ENCODE results near the gene HSD17B13.
"Not testable (repeated sequence)": the region's sequence is repeated elsewhere in the genome, so short reads cannot be mapped to it uniquely, and the experiment has no call there.

HSD17B13 gene

GRCh38 chr4:87316961-87317360 lies 5.7 kb downstream of the HSD17B13 start:
- Histone ChIP-seq H3K4me1 (ENCODE audit: control insufficient read depth, insufficient read depth, low read length, unreplicated experiment) (peaks cover 4% of the 10 kb centered on the region), H3K36me3 (ENCODE audit: insufficient read depth, low read length) (no peaks in the 10 kb centered on the region), H3K27me3 (ENCODE audit: insufficient read depth, low read length) (no peaks in the 10 kb centered on the region), H3K27ac (ENCODE audit: low read depth, low read length) (no peak overlapping the region), H2AFZ (ENCODE audit: low read length, unreplicated experiment) (no peak overlapping the region), H3K4me3 (ENCODE audit: low read depth, low read length) (no peak overlapping the region), H3K79me2 (ENCODE audit: control insufficient read depth, insufficient read depth, low read length, unreplicated experiment) (no peaks in the 10 kb centered on the region)

GRCh38 chr4:87315000-87315399 lies 7.7 kb downstream of the HSD17B13 start:
- H3K27ac ChIP-seq (ENCODE audit: low read depth, low read length); H3K27me3 ChIP-seq (ENCODE audit: insufficient read depth, low read length); H3K4me1 ChIP-seq (ENCODE audit: control insufficient read depth, insufficient read depth, low read length, unreplicated experiment); H2AFZ ChIP-seq (ENCODE audit: low read length, unreplicated experiment); H3K4me3 ChIP-seq (ENCODE audit: low read depth, low read length); H3K36me3 ChIP-seq (ENCODE audit: insufficient read depth, low read length); H3K79me2 ChIP-seq (ENCODE audit: control insufficient read depth, insufficient read depth, low read length, unreplicated experiment): not testable (repeated sequence)

- no peaks in the 10 kb centered on the region for H3K36me3 ChIP-seq (ENCODE audit: insufficient read depth, low read length)
- peaks cover 4% of the 10 kb centered on the region for H3K4me1 ChIP-seq (ENCODE audit: control insufficient read depth, insufficient read depth, low read length, unreplicated experiment)
- no peak overlapping the region for H2AFZ ChIP-seq (ENCODE audit: low read length, unreplicated experiment)
- no peak overlapping the region for H3K4me3 ChIP-seq (ENCODE audit: low read depth, low read length)
- H3K27me3 ChIP-seq (ENCODE audit: insufficient read depth, low read length): no peaks in the 10 kb centered on the region
- no peak overlapping the region for H3K27ac ChIP-seq (ENCODE audit: low read depth, low read length)
- no peaks in the 10 kb centered on the region for H3K79me2 ChIP-seq (ENCODE audit: control insufficient read depth, insufficient read depth, low read length, unreplicated experiment)
These were observed 8.9 kb downstream of the HSD17B13 start for GRCh38 chr4:87313756-87314155.

- H3K79me2 ChIP-seq (ENCODE audit: control insufficient read depth, insufficient read depth, low read length, unreplicated experiment): no peaks in the 10 kb centered on the region
- H3K4me3 ChIP-seq (ENCODE audit: low read depth, low read length): no peak overlapping the region
- no peak overlapping the region for H3K27ac ChIP-seq (ENCODE audit: low read depth, low read length)
- no peaks in the 10 kb centered on the region for H3K36me3 ChIP-seq (ENCODE audit: insufficient read depth, low read length)
- no peaks in the 10 kb centered on the region for H3K27me3 ChIP-seq (ENCODE audit: insufficient read depth, low read length)
- no peaks in the 10 kb centered on the region for H3K4me1 ChIP-seq (ENCODE audit: control insufficient read depth, insufficient read depth, low read length, unreplicated experiment)
- no peak overlapping the region for H2AFZ ChIP-seq (ENCODE audit: low read length, unreplicated experiment)
These were observed 11.0 kb downstream of the HSD17B13 start for GRCh38 chr4:87311684-87312083.

- Histone ChIP-seq H3K27ac (ENCODE audit: low read depth, low read length) (no peak overlapping the region), H3K27me3 (ENCODE audit: insufficient read depth, low read length) (no peaks in the 10 kb centered on the region), H3K4me3 (ENCODE audit: low read depth, low read length) (no peak overlapping the region), H2AFZ (ENCODE audit: low read length, unreplicated experiment) (no peak overlapping the region), H3K4me1 (ENCODE audit: control insufficient read depth, insufficient read depth, low read length, unreplicated experiment) (no peaks in the 10 kb centered on the region), H3K79me2 (ENCODE audit: control insufficient read depth, insufficient read depth, low read length, unreplicated experiment) (no peaks in the 10 kb centered on the region), H3K36me3 (ENCODE audit: insufficient read depth, low read length) (no peaks in the 10 kb centered on the region)
These were observed 11.9 kb downstream of the HSD17B13 start for GRCh38 chr4:87310691-87311335.

GRCh38 chr4:87309625-87310024 lies 13.1 kb downstream of the HSD17B13 start:
- no peaks in the 10 kb centered on the region for H3K27me3 ChIP-seq (ENCODE audit: insufficient read depth, low read length)
- H3K79me2 ChIP-seq (ENCODE audit: control insufficient read depth, insufficient read depth, low read length, unreplicated experiment): no peaks in the 10 kb centered on the region
- H3K4me1 ChIP-seq (ENCODE audit: control insufficient read depth, insufficient read depth, low read length, unreplicated experiment): no peaks in the 10 kb centered on the region
- H2AFZ ChIP-seq (ENCODE audit: low read length, unreplicated experiment): no peak overlapping the region
- no peak overlapping the region; the same call in 1 of the 2 replicates for H3K27ac ChIP-seq (ENCODE audit: low read depth, low read length)
- H3K36me3 ChIP-seq (ENCODE audit: insufficient read depth, low read length): no peaks in the 10 kb centered on the region
- no peak overlapping the region for H3K4me3 ChIP-seq (ENCODE audit: low read depth, low read length)

GRCh38 chr4:87306056-87306455 lies 16.6 kb downstream of the HSD17B13 start:
- no peak overlapping the region for H2AFZ ChIP-seq (ENCODE audit: low read length, unreplicated experiment)
- H3K27me3 ChIP-seq (ENCODE audit: insufficient read depth, low read length): no peaks in the 10 kb centered on the region
- H3K79me2 ChIP-seq (ENCODE audit: control insufficient read depth, insufficient read depth, low read length, unreplicated experiment): no peaks in the 10 kb centered on the region
- no peaks in the 10 kb centered on the region for H3K4me1 ChIP-seq (ENCODE audit: control insufficient read depth, insufficient read depth, low read length, unreplicated experiment)
- H3K27ac ChIP-seq (ENCODE audit: low read depth, low read length): no peak overlapping the region
- H3K4me3 ChIP-seq (ENCODE audit: low read depth, low read length): no peak overlapping the region
- H3K36me3 ChIP-seq (ENCODE audit: insufficient read depth, low read length): no peaks in the 10 kb centered on the region

GRCh38 chr4:87305562-87305961 lies 17.1 kb downstream of the HSD17B13 start:
- Histone ChIP-seq H3K36me3 (ENCODE audit: insufficient read depth, low read length) (no peaks in the 10 kb centered on the region), H3K79me2 (ENCODE audit: control insufficient read depth, insufficient read depth, low read length, unreplicated experiment) (no peaks in the 10 kb centered on the region), H3K4me3 (ENCODE audit: low read depth, low read length) (no peak overlapping the region), H3K27me3 (ENCODE audit: insufficient read depth, low read length) (no peaks in the 10 kb centered on the region), H3K27ac (ENCODE audit: low read depth, low read length) (no peak overlapping the region), H2AFZ (ENCODE audit: low read length, unreplicated experiment) (no peak overlapping the region), H3K4me1 (ENCODE audit: control insufficient read depth, insufficient read depth, low read length, unreplicated experiment) (no peaks in the 10 kb centered on the region)

- no peaks in the 10 kb centered on the region for H3K27me3 ChIP-seq (ENCODE audit: insufficient read depth, low read length)
- H3K4me3 ChIP-seq (ENCODE audit: low read depth, low read length): no peak overlapping the region
- H3K79me2 ChIP-seq (ENCODE audit: control insufficient read depth, insufficient read depth, low read length, unreplicated experiment): no peaks in the 10 kb centered on the region
- no peaks in the 10 kb centered on the region for H3K36me3 ChIP-seq (ENCODE audit: insufficient read depth, low read length)
- H3K27ac ChIP-seq (ENCODE audit: low read depth, low read length): no peak overlapping the region
- H2AFZ ChIP-seq (ENCODE audit: low read length, unreplicated experiment): no peak overlapping the region
- H3K4me1 ChIP-seq (ENCODE audit: control insufficient read depth, insufficient read depth, low read length, unreplicated experiment): no peaks in the 10 kb centered on the region
These were observed 17.8 kb downstream of the HSD17B13 start for GRCh38 chr4:87304745-87305432.

GRCh38 chr4:87299898-87300297 lies 22.8 kb downstream of the HSD17B13 start:
- no peaks in the 10 kb centered on the region for H3K4me1 ChIP-seq (ENCODE audit: control insufficient read depth, insufficient read depth, low read length, unreplicated experiment)
- H3K36me3 ChIP-seq (ENCODE audit: insufficient read depth, low read length): no peaks in the 10 kb centered on the region
- H3K79me2 ChIP-seq (ENCODE audit: control insufficient read depth, insufficient read depth, low read length, unreplicated experiment): no peaks in the 10 kb centered on the region
- no peak overlapping the region for H3K27ac ChIP-seq (ENCODE audit: low read depth, low read length)
- no peak overlapping the region for H3K4me3 ChIP-seq (ENCODE audit: low read depth, low read length)
- H3K27me3 ChIP-seq (ENCODE audit: insufficient read depth, low read length): no peaks in the 10 kb centered on the region
- no peak overlapping the region for H2AFZ ChIP-seq (ENCODE audit: low read length, unreplicated experiment)

- Histone ChIP-seq H2AFZ (ENCODE audit: low read length, unreplicated experiment) (peak overlapping the region; percentile 5), H3K4me3 (ENCODE audit: low read depth, low read length) (no peak overlapping the region), H3K36me3 (ENCODE audit: insufficient read depth, low read length) (no peaks in the 10 kb centered on the region), H3K27ac (ENCODE audit: low read depth, low read length) (no peak overlapping the region), H3K79me2 (ENCODE audit: control insufficient read depth, insufficient read depth, low read length, unreplicated experiment) (no peaks in the 10 kb centered on the region), H3K4me1 (ENCODE audit: control insufficient read depth, insufficient read depth, low read length, unreplicated experiment) (no peaks in the 10 kb centered on the region), H3K27me3 (ENCODE audit: insufficient read depth, low read length) (no peaks in the 10 kb centered on the region)
These were observed 24.3 kb downstream of the HSD17B13 start for GRCh38 chr4:87298362-87298761.

Measured in ACC112 (cell line).